ENCODE data around the gene DLGAP1.
"Not testable (repeated sequence)": the region's sequence is repeated elsewhere in the genome, so short reads cannot be mapped to it uniquely, and the experiment has no call there.

Gene DLGAP1

DNA sequence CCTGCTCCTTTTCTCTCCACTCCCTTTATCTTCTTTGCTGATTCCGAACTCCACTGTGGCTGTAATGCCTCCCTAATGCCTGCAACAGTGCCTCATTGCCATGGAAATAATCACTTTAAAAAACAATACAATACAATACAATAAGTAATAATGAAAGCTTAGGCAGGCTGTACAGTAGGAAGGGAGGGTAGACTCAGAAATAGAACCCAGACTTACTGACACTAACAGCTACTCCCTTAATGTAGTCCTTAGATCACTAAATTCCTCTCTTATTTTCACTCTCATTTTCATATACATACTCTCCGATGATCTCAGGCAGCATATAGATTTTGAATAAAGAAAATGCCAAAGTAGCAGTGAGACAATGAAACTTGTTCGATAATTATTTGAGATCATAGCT, 70.2 kb downstream of the DLGAP1 start:
- DNase-seq, result no peak

DNA sequence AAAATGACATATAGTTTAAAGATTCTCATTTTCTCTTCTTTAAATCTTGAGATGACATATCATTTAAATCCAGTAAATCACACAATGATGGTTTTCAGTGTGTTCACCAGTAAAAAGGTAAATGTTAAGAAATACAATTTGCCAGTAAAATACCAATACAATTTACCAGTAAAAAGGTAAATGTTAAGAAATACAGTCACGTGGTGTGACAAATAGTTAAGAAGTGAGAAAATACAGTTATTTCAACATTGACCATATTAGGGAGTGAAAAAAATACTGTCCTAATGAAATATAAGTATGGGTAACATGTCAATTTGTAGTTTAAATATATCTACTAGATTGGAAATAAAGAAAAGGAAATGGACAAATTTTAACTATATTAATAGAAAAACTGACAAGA, 80.5 kb downstream of the DLGAP1 start:
- DNase-seq, result no peak

DNA sequence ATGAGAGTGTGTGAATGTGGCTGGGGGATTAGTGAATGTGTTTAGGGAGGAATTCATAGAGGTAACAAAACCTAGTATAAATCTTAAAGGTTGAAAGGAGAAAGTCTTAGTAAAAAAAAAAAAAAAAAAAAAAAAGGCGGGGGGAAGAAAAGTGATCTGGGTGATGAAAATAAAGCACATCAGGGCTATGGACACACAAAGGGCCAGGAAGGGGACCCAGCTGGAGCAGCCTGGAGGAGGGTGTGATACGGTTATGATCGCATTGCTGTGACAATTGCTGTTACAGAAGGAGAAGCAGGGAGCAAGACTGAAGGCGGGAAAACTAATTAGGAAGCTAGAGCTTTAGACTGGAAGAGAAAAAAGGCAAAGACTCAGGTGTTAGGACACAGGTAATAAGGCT, 85.4 kb downstream of the DLGAP1 start:
- DNase-seq, result no peak

DNA sequence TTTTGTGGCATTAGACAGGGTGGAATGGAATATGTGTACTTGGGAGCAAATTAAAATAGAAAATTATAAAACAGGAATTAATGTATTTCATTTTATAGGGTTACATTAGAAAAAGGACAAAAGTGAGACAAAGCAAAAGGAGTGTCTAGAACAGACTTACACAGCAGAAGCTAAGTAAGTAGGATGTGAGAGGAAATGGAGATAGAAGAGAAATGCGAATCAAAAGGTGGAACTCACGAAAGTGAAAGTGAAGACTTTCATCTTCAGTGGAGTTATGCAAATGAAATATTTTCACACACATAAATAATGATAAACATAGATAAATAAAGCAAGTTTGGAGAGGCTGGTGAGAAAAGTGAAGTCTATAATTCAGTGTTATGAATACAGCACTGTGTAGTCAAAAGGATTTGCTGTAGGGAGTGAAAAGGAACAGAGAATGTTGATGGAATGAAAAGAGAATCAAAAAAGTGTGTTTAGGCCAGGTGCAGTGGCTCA, 94.8 kb downstream of the DLGAP1 start:
- no peak for DNase-seq

DNA sequence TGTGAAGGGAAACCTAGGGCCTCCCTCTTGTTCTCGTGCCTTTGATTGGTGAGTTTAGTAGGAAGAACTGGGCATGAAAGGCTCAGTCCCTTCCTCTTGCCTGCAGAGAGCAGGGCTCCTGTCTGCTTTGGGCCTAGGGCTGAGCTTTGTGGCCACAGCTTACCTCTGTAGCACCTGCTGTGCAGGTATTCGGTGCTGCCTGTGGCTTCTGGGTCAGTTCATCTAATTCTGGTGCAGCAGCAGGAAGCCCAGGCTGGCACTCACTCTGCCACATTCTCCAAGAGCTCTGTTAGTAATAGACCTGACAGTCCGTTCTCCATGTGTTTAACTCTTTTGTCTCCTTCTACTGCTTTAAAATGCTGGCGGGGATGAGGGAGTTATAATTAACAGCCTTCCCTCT, 96.5 kb downstream of the DLGAP1 start:
- no peak for DNase-seq

DNA sequence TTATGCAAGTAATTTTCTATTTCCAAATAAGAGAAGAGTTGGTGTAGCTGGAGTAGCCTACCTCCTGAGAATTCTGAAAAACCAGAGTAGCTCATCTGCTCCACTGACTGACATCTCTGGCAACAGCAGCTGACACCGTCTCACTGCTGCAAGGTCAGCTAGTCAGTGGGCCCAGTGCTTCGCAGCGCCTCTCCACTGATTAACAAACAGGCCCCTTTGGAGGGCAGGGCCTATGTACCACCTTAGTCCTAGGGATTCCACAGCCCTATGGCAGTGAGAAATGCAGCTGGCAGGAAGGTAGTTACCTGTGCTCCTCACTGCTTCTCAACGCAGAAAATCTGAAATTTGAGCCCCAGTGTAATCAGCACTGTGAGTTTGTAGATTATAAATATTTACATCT, 97.5 kb downstream of the DLGAP1 start:
- DNase-seq, result no peak

DNA sequence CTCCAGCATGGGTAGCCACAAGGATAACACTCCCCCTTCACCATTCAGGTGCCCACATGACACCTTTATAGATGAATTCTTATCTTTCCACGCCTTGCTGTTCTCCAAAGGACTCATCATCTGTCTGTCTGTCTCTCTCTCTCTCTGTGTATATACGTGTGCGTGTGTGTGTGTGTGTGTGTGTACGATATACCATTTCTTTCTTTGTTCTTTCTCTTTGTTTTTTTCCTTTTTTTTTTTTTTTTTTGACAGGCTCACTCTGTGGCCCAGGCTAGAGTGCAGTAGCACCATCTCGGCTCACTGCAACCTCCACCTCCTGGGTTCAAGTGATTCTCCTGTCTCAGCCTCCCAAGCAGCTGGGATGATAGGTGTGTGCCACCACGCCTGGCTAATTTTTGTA, 98.2 kb downstream of the DLGAP1 start:
- DNase-seq, result no peak

DNA sequence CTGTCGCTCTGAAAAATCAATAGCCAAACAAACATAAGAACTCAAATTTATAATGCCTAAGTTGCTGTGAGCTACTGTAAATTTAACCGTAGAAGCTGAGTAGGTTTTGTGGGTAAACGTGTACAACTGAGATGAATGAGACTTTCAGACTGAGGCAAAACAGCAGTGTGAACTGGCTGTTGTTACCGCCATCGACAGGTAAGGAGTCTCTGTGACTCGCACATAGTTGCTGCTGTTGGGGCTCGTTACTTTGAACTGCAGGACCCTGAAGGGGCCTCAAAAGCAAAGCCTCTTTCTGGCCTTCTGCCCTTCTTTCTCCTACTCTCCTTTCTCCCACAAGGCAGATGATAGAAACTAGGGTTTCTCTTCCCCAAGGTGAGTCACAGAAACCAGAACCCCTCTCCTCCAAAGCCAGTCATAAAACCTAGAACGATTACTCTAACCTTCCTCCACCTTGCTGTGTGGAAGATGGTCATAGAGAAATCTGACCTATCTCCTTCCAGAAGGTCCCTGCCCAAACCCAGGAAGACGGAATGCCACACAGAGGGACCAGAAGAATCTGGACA, 101.2 kb downstream of the DLGAP1 start:
- no peak for DNase-seq

DNA sequence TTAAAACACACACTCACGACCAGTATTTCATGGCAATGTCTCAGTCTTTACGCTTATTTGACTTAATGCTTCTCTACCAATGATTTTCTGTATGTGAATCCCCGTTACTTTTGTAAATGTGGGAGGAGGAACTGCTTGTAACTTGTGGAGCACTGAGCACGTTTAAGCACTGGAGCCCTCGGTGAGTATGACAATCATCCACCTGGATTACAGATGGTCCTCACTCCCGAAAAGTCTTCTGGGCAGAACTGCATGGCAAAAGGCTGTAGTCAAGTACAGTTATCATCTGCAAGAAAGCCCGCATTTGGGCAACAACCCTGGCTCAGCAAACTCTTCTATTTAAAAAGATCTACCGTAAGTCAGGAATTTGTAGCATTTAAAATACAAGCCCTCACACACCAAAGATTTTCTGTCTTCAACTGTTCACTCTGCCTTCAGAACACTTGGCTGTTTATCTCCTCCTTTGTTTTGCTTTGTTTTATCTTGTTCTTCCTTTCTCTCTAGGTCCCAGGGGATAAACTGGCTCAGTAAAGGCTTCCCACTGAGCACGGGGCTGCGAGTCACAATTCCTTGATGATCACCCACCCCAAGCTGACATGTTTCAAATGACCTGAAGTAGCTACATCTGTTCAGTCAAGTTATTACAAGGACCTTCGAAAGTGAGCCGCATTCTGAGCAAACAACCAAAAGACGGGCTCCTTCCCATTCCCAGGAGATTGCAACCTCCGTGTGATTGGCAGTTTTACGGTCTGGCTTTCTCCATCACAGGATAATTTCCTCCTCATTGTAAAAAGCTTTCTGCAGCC, 102.2 kb downstream of the DLGAP1 start:
- DNase-seq, result no peak

DNA sequence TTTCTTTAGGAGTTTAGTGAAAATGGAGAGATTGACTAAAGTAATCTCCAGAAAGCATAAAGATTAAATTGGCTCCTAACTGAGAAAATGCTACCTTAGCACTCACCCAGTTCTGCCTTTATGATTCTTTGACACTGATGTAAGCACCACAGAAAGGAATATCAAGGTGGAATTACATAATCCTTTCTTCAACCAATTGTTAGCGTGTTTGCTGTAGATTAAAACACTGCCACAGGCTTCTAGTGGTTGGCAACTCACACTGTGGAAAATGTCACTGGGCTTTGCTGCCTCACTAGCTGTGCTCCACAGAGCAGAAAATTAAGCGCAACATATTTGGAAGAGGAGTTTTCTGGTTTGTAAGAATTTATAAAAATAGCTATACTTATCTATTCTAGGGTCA, 104.1 kb downstream of the DLGAP1 start:
- no peak for DNase-seq

DNA sequence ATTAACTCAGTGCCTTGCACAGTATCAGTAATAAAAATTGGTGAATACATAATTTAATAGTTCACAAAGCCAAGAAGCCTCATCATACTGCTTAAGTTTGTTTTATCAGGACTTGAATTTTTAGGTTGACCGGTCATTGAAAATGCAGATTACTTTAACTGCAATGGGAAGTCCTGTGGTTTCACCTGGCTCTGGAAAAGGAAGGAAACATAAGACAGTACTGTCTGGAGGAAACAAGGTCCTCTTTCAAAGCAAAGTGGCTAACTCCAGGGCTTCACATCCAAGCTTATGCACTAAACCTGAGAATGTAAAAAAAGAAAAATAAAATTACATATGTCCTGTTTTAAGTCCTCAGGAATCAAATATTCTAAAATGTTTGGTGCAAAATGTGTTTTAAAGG, 119.7 kb downstream of the DLGAP1 start:
- DNase-seq, result no peak

DNA sequence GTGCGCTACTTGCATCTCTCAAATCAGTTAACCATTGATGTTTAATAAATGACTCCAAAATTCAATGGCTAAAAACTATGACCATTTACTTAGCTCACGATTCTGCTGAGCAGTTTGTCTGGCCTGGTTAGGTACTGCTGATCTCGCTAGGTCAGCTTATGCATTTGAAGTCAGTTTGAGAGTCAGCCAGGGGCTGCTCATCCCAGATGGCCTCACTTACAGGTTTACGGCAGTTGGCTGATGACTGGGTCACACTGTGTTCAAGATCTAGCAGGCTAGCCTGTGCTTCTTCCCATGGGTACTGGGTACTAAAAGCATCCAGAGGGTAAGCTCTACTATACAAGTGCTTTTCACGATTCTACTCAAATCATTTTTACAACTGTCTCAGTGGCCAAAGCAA, 122.1 kb downstream of the DLGAP1 start:
- DNase-seq, result no peak

DNA sequence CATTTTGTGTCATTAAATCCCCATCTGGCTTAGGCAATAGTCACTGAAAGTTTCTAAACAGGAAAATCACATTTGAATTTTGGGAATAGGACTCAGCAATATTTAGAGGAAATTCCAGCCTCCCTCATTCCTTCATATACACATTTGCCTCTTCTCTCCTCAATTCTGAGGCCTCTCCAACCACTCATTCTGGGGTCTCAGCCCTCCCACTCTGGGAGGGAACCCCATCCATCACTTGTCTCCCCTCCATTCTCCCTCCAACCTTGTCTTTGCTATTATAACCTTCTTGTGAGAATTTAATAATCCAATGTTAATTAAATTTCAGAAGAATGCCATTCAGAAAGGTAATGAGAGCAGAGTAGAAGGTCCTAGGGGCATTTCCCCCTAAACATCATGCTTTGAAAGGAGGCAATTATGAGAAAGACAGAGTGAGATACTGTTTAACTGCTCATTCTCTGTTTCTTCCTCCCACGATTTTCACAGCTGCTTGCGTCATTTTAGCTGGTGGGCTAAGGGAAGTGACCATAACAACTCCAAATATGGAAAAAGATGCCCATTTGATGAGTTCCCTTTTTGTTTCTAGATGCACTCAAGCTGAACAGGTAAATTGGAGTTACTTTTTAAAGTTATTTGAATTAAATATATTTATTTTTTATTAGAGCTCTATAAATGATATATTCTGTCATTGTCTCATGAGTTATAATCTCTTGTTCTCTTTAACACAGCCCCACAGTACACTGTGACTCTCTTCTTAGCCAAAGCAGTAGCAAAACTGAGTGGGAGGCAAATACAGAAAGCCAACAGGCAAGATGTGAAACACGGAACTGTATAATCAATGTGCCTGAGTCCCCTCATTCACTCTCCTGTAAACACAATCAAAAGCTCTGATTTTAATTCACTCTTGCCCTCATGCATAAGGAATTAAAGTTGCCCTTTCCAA, 135.1 kb downstream of the DLGAP1 start:
- DNase-seq, result no peak

DNA sequence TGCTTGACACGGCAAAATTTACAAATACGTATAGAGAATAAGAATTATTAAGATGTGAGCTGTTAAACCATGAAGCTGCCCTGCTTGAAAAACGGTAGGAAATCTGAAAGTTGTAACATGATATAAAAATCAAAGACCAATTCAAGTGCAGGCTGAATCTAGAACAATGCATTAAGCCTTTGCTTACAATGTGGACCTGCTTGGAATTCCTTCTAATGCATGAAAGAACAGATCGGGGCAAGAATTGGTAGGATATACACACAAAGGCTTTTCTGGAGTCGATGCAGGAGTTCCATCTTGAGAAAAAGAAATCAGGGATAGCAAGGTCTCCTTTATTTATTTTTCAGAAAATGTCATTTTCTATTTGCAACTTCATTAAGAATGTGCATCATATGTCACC, 136.8 kb downstream of the DLGAP1 start:
- DNase-seq, result no peak

DNA sequence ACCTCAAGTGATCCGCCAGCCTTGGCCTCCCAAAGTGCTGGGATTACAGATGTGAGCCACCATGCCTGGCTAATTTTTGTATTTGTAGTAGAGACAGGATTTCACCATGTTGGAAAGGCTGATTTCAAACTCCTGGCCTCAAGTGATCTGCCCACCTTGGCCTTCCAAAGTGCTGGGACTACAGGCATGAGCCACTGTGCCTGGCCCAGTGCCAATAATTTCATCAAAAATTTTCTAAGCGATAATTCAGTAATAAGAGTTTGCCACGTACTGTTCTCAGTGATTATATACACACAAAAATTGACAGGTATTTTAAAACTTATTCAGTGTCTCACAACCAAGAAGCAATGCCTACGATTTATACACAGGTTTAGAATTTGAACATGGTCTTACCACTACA, 143.2 kb downstream of the DLGAP1 start:
- not testable (repeated sequence) for DNase-seq

DNA sequence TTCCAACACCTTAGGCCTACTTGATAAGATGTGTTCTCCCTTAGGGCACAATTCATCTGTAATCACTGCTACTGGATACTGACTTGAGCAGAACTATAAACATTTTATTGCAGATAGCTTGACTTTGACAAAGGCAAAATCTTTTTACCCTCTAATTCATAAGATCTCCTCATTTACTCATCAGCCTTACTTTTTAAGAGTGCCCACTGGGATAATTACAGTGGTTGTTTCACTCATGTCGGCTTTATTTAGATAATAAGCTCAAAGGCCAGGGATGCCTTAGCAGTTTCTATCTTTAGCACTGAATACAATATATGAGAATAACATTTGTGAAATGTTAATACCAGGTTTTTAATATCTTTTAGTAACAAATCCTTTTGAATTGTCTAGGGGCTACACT, 144.0 kb downstream of the DLGAP1 start:
- DNase-seq, result no peak

DNA sequence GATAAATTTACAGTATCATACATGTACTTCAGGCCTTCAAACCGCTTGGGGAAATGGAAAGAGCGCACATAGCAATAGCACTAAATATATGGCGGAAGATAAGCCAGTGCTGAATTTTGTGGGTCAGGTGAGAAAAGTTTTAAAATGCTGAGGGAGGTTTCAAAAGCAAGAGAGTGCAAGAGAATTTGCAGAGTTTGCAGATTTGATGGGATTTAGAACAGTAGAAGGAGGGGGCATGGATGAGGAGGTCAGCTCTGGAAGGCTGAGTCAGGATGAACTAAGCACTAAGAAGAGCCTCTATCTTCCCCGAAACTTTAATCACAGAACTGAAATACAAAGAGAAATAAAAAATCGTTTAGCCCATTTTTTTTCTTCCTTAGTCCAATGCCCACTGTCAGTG, 145.9 kb downstream of the DLGAP1 start:
- no peak for DNase-seq

DNA sequence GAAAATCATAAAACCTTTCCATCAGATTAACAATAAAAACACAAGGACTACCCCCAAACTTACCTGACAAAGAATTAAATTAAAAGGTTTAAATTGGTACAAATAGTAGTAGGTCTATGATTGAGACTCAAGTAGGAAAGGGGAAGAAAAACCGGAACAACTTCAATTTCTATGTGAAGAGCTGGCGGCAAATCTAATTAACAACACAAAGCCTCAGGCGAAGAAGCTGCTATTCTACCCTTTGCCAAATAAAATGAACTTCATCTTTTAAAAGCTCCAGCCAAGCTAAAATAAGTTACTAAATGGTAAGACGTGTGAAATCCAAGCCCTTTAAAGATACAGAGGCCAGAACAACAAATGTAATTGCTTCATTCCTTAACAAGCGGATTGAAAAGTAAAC, 146.5 kb downstream of the DLGAP1 start:
- no peak for DNase-seq

DNA sequence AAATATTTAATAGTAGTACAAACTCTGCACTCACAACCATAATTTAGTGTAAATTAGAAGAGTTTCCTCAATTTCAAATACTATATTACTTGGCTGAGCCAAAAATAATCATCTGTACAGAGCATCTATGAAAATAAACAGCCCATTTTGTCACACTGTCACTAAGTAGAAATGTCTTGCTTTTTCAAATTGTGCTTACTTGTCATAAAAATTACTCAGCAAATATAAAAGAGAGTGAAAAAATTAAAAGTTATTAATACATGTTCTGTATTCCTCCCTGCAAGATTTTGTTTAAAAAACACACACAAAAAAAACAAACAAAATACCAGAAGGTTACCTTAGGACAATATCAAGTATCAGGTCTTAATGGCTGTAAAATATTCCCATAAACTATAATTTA, 155.7 kb downstream of the DLGAP1 start:
- DNase-seq, result no peak

DNA sequence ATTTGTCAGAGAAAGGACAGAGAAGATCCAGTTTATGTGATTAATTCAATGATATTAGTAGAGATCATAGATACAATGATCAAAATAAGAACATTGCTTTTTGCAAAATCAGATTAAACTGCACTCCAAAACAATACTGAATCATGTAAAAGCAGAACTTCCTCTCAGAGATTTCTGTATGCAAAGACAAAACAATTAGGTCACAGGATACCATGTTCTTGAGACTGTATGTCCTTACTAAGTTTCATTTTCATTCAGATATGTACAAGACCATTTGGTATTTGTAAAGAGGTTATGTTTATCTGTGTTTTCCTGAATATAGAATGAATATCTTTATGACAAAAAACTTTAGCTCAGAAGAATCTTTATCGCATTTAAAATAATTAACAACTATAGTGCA, 161.8 kb downstream of the DLGAP1 start:
- no peak for DNase-seq

DNA sequence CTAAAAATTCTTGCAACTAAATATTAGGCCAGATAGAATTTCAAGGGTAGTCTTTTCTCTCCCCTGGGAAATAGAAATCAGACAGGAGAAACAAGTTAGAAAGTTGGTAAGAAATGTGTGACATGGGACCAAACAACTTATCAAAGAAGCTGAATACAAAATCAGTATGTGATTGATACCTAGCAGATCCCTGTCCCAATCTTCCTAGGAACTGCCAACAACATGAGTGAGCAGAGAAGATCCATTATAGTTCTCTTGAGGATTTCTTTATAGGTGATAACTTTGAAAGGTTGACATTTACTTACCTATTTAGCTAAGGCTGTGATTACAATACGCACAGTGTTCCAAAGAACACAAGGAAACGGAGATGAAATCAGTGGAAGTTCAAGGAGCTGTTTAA, 162.4 kb downstream of the DLGAP1 start:
- DNase-seq, result no peak

DNA sequence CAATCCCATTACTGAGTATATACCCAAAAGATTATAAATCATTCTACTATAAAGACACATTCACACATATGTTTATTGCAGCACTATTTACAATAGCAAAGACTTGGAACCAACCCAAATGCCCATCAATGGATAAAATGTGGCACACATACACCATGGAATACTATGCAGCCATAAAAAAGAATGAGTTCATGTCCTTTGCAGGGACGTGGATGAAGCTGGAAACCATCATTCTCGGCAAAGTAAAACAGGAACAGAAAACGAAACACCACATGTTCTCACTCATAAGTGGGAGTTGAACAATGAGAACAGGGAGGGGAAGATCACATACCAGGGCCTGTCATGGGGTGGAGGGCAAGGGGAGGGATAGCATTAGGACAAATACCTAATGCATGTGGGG, 167.8 kb downstream of the DLGAP1 start:
- not testable (repeated sequence) for DNase-seq

DNA sequence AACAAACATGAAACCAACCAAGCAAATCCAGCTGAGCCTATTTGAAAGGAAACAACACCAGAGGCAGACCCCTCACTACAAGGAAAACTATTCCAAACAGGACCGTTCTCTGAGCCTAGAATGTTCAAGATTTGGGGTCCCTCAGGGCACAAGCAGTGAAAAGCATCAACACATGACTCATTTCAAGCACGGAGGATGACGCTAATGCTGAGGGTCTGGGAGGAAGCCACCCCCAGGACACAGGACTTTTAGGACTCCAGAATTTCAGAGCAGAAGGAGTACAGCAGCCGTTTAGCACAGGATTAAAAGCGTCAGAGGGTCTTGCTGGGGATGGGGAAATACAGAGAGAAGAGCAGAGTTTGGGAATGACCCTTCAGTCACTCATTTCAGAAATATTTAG, 168.9 kb downstream of the DLGAP1 start:
- DNase-seq, result no peak

DNA sequence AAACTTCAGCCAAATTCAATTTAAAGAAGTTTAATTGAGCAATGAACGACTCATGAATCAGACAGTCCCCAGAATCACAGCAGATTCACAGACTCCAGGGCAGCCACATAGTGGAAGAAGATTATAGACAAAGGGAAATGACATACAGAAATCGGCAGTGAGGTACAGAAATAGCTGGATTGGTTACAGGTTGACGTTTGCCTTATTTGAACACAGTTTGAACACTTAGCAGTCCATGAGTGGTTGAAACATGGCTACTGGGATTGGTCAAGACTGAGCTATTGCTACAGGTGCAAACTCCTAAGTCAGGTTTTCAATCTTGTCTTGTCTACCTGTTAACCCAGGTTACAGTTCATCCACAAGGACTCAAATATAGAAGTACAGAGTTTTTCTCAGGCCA, 169.6 kb downstream of the DLGAP1 start:
- DNase-seq, result no peak
